Measurements from ENCODE around the gene TENM4. TPM values are rescaled to one million over a fixed set of nuclear protein-coding genes. Genes with fewer than 3 reads are reported as not detected.

TENM4 gene
- total RNA-seq, 1 experiment from 2014 or later = 25.0 TPM

DNA sequence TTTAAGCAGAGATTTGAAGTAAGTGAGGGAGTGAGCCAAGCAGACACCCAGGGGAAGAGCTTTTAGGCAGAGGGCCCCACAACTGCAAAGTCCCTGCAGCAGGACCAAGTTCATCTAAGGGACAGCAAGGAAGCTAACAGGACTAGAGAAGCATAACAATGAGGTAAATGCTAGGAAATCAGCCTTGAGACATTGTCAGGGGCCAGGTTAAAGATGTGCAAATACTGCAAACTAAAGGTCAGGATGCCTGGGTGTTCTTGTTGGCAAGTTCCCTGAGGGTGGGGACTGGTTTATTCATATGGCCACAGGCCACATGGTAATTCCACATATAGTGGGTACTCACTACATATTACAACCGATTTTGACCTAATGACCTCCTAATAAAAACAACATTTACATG, 467.0 kb downstream of the TENM4 start:
- Mint-ChIP-seq H3K36me3 (no peaks in the 10 kb centered on the region), H3K27me3 (ENCODE audit: low read depth) (peaks cover 8% of the 10 kb centered on the region), H3K4me3 (no peak overlapping the region), H3K4me1 (peaks cover 13% of the 10 kb centered on the region), H3K9me3 (peaks cover 7% of the 10 kb centered on the region), H3K27ac (no peak overlapping the region)
- ChIA-PET POLR2A (no interaction called here), CTCF (interaction anchor here (1.1 to 1.4 kb wide), 3 partner anchors 13 to 258 kb away, joined by 3 to 4 read pairs (median 3); no protein-coding TSS in a partner anchor)
- ATAC-seq (peak; percentile 96), DNase-seq (ENCODE audit: low spot score) (no peak)
- TF ChIP-seq, protein P1, sequence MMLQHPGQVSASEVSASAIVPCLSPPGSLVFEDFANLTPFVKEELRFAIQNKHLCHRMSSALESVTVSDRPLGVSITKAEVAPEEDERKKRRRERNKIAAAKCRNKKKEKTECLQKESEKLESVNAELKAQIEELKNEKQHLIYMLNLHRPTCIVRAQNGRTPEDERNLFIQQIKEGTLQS (CRISPR knock-in tag; conservative IDR thresholded peaks at IDR 0.05) = no peak
- TF ChIP-seq TP53 (CRISPR knock-in tag; IDR thresholded peaks at IDR 0.05) (no peak), FOXK1 (CRISPR knock-in tag; IDR thresholded peaks at IDR 0.05) (0 out of 2 replicates have a peak, but pooled peaks have one; percentile 44), ZNF121 (CRISPR knock-in tag; IDR thresholded peaks at IDR 0.05) (no peak)
- TF ChIP-seq, protein P2, sequence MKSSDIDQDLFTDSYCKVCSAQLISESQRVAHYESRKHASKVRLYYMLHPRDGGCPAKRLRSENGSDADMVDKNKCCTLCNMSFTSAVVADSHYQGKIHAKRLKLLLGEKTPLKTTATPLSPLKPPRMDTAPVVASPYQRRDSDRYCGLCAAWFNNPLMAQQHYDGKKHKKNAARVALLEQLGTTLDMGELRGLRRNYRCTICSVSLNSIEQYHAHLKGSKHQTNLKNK (CRISPR knock-in tag; IDR thresholded peaks at IDR 0.05) = no peak
- TF ChIP-seq, protein P3, sequence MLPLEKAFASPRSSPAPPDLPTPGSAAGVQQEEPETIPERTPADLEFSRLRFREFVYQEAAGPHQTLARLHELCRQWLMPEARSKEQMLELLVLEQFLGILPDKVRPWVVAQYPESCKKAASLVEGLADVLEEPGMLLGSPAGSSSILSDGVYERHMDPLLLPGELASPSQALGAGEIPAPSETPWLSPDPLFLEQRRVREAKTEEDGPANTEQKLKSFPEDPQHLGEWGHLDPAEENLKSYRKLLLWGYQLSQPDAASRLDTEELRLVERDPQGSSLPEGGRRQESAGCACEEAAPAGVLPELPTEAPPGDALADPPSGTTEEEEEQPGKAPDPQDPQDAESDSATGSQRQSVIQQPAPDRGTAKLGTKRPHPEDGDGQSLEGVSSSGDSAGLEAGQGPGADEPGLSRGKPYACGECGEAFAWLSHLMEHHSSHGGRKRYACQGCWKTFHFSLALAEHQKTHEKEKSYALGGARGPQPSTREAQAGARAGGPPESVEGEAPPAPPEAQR (CRISPR knock-in tag; IDR thresholded peaks at IDR 0.05) = no peak
- TF ChIP-seq, protein P4, sequence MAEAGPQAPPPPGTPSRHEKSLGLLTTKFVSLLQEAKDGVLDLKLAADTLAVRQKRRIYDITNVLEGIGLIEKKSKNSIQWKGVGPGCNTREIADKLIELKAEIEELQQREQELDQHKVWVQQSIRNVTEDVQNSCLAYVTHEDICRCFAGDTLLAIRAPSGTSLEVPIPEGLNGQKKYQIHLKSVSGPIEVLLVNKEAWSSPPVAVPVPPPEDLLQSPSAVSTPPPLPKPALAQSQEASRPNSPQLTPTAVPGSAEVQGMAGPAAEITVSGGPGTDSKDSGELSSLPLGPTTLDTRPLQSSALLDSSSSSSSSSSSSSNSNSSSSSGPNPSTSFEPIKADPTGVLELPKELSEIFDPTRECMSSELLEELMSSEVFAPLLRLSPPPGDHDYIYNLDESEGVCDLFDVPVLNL (CRISPR knock-in tag; IDR thresholded peaks at IDR 0.05; ENCODE audit: borderline replicate concordance, low read depth) = no peak

DNA sequence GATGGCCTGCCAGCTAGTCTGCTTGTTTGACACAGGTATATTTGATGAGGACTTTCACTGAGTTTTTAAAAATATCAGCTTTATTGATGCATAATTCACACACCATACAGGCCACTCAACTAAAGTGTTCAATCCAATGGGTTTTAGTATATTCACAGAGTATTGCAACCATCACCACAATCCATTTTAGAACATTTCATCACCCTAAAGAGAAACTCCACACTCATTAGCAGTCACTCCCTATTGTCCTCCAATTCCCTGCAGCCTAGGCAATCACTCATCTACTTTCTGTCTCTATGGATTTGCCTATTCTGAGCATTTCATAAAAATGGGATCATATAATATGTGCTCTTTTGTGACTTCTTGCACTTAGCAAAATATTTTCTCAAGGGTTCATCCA, 468.2 kb downstream of the TENM4 start:
- CTCF ChIA-PET = interaction anchor here (0.9 kb wide), 2 partner anchors 11 to 127 kb away, joined by 4 read pairs; no protein-coding TSS in a partner anchor
- no peak for ATAC-seq
- TF ChIP-seq ESRRA (CRISPR knock-in tag; IDR thresholded peaks at IDR 0.05; ENCODE audit: borderline replicate concordance) (no peak), PRRX2 (CRISPR knock-in tag; IDR thresholded peaks at IDR 0.05) (no peak), KAT7 (CRISPR knock-in tag; IDR thresholded peaks at IDR 0.05; ENCODE audit: borderline replicate concordance) (no peak), ZNF317 (CRISPR knock-in tag; IDR thresholded peaks at IDR 0.05; ENCODE audit: borderline replicate concordance, low read depth) (no peak)
- TF ChIP-seq, protein P5, sequence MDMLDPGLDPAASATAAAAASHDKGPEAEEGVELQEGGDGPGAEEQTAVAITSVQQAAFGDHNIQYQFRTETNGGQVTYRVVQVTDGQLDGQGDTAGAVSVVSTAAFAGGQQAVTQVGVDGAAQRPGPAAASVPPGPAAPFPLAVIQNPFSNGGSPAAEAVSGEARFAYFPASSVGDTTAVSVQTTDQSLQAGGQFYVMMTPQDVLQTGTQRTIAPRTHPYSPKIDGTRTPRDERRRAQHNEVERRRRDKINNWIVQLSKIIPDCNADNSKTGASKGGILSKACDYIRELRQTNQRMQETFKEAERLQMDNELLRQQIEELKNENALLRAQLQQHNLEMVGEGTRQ (CRISPR knock-in tag; IDR thresholded peaks at IDR 0.05) = no peak
- TF ChIP-seq, protein P4 (CRISPR knock-in tag; IDR thresholded peaks at IDR 0.05; ENCODE audit: borderline replicate concordance, low read depth) = no peak
- TF ChIP-seq, protein P2 (CRISPR knock-in tag; IDR thresholded peaks at IDR 0.05) = no peak
- TF ChIP-seq, protein P6, sequence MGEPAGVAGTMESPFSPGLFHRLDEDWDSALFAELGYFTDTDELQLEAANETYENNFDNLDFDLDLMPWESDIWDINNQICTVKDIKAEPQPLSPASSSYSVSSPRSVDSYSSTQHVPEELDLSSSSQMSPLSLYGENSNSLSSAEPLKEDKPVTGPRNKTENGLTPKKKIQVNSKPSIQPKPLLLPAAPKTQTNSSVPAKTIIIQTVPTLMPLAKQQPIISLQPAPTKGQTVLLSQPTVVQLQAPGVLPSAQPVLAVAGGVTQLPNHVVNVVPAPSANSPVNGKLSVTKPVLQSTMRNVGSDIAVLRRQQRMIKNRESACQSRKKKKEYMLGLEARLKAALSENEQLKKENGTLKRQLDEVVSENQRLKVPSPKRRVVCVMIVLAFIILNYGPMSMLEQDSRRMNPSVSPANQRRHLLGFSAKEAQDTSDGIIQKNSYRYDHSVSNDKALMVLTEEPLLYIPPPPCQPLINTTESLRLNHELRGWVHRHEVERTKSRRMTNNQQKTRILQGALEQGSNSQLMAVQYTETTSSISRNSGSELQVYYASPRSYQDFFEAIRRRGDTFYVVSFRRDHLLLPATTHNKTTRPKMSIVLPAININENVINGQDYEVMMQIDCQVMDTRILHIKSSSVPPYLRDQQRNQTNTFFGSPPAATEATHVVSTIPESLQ (CRISPR knock-in tag; IDR thresholded peaks at IDR 0.05) = no peak
- H3K9me3 Mint-ChIP-seq = peaks cover 3% of the 10 kb centered on the region
- no peak overlapping the region for H3K4me3 Mint-ChIP-seq
- H3K4me1 Mint-ChIP-seq = peaks cover 13% of the 10 kb centered on the region
- DNase-seq (ENCODE audit: low spot score) = no peak
- POLR2A ChIA-PET = no interaction called here
- H3K27ac Mint-ChIP-seq = no peak overlapping the region
- no peaks in the 10 kb centered on the region for H3K36me3 Mint-ChIP-seq
- H3K27me3 Mint-ChIP-seq (ENCODE audit: low read depth) = peaks cover 4% of the 10 kb centered on the region

Data from WTC11 (cell line).